Stomach (tissue), 4 donors: ENCODE results near the gene ZMYND8.

Experiments used
- POLR2A ChIP-seq, 4 donors: fragments of 450-650 bp; IDR thresholded peaks; one replicate each; pipeline ENCODE4 v1.6.1; 2016; ENCODE audit warnings: antibody characterized with exemption in 4 of 4, control low read depth in 2 of 4, mild to moderate bottlenecking in 1 of 4, moderate library complexity in 1 of 4
- POLR2AphosphoS5 ChIP-seq, 3 donors: sonication (generic); formaldehyde crosslinking; IDR thresholded peaks; one replicate each; pipeline ENCODE4 v1.6.1; 2016; ENCODE audit warnings: antibody characterized with exemption in 3 of 3
- TF ChIP-seq, protein P1 (sequence below), 7 experiments: fragments of 450-650 bp in 4 of 7; fragments of 200-600 bp in 3 of 7; sonication (generic) in 3 of 7; IDR thresholded peaks; one replicate each; pipeline ENCODE4 v1.5.1; 2016 to 2019; ENCODE audit warnings: antibody characterized with exemption in 7 of 7, control low read depth in 2 of 7, mild to moderate bottlenecking in 1 of 7

DNA sequence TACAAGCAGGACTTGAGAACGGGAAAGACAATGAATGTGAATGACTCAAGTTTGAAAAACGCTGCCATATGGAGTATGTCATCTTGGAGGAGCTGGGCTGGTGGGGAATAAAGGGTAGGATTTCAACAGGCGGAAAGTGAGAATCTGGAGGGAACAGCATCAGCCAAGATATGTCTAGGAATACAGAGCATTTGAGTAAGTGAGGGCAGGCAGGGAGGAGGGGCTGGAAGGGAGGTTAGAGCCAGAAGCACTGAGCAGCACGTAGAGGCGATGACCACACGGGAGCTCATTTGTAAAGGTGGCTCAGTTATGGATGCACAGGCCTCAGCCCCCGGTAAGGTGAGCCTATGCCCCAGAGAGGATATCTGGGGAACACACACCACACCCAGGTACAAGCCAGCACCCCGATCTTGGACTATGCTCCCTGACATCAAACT, 115.1 kb downstream of the ZMYND8 start:
- TF ChIP-seq POLR2A (IDR thresholded peaks at IDR 0.05) (no peak), POLR2AphosphoS5 (IDR thresholded peaks at IDR 0.05) (peak in 2 of 3 donors; percentile 18 to 54)
- TF ChIP-seq, protein P1, sequence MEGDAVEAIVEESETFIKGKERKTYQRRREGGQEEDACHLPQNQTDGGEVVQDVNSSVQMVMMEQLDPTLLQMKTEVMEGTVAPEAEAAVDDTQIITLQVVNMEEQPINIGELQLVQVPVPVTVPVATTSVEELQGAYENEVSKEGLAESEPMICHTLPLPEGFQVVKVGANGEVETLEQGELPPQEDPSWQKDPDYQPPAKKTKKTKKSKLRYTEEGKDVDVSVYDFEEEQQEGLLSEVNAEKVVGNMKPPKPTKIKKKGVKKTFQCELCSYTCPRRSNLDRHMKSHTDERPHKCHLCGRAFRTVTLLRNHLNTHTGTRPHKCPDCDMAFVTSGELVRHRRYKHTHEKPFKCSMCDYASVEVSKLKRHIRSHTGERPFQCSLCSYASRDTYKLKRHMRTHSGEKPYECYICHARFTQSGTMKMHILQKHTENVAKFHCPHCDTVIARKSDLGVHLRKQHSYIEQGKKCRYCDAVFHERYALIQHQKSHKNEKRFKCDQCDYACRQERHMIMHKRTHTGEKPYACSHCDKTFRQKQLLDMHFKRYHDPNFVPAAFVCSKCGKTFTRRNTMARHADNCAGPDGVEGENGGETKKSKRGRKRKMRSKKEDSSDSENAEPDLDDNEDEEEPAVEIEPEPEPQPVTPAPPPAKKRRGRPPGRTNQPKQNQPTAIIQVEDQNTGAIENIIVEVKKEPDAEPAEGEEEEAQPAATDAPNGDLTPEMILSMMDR (IDR thresholded peaks at IDR 0.05): no peak
